GM19372 (cell line): ENCODE results near the gene NDC80.

Source experiments
- ATAC-seq: cut with Tn5 transposase; IDR thresholded peaks from one replicate; pipeline ENCODE4 v1.9.1; 2021; ENCODE audit warnings: mild to moderate bottlenecking, low read depth, moderate library complexity; ENCODE audit not compliant: unreplicated experiment

The NDC80 gene

DNA sequence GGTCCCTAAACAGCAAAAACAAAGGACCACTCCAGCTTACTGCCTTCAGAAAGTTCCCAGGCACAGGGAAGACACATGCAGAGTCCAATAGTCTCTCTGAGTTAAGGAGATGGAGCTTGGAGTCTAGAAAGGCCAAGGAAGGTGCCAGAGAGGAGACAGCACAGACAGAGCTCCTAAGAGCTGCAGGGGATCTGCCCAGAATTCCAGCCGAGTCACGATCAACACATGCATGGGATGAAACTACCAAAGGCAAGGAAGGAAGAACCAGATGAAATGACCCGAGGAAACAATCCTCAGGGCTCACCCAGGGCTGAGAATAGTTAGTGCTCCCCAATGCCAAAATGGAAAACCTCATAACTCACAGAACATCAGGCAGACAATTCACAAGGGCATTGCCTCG is 15.5 kb upstream of the NDC80 start:
- ATAC-seq: no peak

DNA sequence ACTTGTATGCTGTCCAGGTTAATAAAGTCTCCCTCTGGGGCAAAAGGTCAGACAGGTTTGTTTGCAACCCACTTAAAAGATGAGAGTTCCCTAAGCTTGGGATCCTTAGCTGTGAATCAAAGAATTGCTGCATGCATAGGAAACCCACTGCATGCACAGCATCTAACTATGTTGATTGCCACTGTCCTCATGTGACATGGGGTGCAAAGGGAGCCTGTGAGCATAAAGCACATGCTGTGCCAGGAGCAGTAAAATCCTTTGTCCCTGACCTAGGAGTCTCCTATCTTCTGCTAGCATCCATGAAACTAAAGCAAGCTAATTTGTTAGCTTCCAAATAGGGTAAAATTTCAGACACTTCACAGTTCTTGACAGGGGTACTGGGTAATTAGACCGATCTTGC is 13.8 kb upstream of the NDC80 start:
- ATAC-seq: no peak

DNA sequence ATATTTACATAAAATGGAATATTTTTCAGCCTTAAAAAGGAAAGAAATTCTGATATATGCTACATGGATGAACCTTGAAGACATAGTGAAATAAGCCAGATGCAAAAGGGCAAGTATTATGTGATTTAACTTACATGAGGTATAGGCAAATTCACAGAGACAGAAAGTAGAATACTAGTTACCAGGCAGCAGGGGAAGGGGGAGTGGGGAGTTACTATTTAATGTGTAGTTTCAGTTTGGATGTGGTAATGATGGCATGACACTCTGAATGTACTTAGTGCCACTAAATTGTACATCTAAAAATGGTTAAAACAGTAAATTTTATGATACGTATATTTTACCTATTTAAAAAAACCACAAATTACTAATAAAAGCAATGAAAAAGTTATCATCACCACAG is 12.1 kb upstream of the NDC80 start:
- ATAC-seq: no peak

DNA sequence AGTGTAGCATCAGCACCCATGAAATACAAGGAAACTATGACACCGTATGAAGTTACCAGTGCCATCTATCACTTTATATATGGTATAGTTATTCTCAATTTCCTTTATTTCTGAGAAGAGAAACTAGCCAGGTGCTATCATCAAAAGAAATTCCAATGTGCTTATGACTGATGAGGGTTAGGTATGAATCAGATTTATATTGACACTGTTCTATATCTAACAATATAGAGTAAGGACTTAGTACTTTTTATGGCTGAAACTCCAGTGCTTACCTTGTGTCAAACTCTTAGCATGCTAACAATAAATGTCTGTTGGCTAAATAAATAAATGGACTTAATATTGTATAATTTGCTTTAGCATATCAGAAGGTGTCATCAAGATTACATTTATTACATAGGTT is 7.0 kb upstream of the NDC80 start:
- no peak for ATAC-seq

DNA sequence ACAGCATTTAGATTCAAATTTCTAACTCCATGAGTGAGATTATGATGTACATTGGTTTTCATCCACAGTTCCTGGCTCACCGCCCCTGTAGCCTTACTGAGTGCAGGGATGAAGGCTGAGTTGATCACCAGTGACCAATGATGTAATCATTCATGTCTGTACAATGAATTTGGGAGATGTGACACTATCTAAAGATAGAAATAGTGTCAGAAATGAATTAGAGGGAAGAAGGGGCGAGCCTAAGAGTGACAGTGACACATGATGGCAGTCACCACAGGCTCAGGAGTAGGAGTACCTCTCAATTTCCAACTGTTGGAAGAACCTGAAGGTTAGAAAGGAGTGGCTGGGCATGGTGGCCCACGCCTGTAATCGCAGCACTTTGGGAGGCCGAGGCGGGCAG is 3.2 kb upstream of the NDC80 start:
- ATAC-seq: no peak

DNA sequence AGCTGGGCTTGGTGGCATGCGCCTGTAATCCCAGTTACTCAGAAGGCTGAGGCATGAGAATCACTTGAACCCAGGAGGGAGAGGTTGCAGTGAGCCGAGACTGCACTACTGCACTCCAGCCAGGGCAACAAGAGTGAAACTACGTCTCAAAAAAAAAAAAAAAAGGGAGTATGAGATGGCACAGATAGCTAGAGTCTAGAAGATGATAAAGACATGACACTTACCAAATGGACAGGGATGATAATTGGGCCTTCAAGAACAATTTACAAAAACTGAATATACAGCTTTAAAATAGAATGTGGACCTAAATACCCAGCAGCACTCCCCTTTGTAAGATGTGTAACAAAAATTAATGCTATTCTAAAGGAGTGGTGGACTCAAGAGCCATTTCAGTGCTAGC is 2.8 kb upstream of the NDC80 start:
- ATAC-seq: no peak

DNA sequence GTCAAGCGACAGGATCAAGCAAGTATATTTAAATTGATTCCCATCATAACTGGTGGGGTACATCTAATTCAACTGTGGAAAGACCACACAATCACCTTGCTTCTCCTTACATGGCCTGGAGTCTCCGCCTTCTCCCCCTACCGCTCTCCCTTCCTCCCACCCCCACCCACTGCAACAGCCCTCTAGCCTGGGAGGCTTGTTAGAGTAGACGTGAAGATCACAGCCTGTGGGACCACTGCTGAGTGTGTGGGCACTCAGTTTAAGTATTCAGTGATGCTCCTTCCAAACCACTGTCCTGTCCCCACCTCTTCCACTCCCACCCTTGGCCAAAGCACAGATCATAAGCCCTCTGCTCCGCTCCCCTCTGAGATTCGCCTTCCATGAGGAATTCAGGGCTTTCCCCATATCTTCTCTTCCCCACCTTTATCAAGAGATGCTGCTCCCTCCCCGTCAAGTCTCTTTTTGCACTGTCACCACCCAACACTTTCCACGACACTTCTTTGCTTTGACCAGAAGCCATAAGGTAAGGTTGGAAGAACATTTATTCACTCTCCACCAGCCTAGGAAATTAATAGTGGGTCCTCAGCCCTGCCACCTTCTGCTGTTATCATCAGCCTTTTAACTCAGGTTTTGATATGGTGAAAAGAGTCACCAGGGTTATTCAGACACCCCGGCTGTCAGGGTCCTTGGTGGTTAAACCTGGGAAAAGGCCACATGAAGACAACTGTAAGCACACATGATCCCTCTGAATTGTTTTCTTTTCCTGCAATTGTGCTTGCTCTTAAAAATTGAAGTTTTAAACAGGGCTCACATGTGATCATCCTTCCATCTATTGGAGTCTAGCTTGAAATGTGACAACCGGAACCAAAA is 1.8 kb upstream of the NDC80 start:
- ATAC-seq: no peak

DNA sequence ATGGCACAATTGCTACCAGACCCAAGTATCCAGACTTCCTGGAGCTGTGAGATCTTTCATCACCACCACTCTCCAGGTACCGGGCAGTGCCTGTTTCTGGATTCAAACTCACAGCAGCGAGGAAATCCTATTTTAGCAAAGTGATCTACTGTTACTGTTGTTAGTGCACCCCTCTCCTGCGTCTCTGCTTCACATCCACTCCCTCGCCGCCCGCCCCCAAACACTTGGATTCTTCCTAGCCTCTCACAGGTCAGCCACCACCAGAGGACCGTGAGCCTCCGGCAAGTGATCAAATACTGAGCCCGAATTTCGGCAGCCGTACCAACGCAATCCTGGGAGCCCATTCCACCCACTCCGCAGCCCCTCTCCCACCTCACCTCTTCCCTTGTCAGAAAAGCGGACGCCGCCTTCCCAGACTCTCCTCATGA is 571 bp upstream of the NDC80 start:
- peak; percentile 45 for ATAC-seq

DNA sequence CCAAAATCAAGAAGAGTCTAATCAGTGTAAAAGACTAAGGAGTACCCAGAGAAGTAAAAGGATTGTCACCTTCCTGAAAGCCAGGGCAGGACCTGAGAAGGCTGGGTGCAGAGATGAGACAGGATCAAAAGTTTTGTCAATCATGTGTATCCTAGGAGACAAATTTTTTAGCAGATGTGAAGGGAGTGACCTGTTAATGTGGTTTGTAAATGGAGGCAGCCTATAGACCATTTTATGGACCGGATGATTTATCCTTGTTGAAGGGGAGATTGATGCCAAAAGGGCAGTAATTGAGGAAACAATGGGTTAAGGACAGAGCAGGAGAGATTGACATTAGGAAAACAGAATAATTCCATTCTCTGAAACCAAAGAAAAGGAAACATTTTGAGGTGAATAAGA is 813 bp downstream of the NDC80 start:
- ATAC-seq: peak; percentile 7

DNA sequence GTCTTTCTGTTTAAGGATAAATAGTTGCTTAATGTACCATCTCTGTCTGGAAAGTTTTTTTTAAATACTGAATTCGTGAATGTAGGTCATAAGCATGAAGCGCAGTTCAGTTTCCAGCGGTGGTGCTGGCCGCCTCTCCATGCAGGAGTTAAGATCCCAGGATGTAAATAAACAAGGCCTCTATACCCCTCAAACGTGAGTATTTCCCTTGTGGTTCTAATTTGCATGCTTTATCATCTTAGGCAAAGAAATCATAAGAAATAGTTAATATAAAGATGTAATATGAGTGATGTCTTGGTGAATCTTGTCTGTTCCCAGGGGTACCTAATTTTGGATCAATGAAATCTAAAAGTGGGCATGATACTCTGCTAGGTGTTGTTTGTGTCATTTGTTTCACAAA is 1.5 kb downstream of the NDC80 start:
- no peak for ATAC-seq

DNA sequence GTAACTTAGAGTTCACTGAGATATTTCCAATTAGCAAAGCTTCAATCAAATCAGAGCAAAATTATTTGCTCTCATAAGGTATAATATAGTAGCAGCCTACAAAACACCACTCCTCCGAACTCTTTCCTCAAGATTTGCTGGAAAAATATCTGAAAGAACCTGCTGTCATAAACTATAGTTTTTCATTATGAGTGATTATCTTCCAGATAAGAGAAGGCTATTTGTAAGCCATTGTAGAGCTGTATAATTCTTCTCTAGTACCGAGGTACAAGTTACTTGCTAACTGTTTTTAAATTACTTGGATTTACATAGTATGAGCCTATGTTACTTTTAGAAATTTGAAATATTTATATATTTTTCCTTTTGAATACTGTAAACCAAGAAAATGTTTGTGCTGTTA is 2.1 kb downstream of the NDC80 start:
- ATAC-seq: no peak

DNA sequence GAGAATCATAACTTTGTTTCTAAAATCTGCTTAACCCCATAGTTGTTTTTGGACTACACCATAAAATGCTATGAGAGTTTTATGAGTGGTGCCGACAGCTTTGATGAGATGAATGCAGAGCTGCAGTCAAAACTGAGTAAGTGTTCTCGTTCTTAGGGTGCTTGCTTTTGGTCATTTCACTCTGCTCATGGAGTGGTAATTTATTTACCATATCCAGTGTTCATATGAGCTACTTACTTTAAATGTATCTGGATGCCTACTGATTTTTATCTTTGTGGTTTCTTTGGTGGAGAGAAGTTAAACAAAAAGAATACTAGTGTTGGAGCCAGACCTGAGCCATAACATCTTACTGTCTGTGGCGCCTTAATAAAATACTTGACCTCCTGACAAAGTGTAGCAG is 16.4 kb downstream of the NDC80 start:
- ATAC-seq: no peak

DNA sequence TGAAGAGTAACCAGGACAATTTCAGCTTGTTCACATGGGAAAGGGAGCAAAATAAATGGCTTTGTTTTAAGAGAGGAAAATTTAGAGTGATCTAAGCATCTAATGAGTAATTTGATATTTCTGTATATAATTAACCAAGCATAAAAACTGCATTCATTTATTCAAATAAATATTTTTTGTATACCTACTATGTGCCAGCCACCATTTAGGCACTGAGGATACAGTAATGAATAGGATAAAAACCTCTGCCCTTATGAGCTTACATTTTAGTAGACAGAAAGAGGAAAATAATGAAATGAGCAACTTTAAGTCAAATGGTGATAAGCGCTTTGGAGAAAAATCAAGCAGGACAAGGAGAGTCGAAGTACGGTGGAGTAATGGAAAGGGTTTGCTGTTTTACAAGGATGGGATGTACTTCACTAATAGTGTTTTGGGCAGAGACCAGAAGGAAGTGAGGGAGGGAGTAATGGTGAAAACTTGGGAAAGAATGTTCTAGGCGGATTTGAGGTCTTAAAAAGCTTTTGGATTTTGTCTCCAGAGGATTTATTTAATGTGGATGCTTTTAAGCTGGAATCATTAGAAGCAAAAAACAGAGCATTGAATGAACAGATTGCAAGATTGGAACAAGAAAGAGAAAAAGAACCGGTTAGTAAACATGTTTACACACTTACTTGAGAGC is 17.4 kb downstream of the NDC80 start:
- no peak for ATAC-seq

DNA sequence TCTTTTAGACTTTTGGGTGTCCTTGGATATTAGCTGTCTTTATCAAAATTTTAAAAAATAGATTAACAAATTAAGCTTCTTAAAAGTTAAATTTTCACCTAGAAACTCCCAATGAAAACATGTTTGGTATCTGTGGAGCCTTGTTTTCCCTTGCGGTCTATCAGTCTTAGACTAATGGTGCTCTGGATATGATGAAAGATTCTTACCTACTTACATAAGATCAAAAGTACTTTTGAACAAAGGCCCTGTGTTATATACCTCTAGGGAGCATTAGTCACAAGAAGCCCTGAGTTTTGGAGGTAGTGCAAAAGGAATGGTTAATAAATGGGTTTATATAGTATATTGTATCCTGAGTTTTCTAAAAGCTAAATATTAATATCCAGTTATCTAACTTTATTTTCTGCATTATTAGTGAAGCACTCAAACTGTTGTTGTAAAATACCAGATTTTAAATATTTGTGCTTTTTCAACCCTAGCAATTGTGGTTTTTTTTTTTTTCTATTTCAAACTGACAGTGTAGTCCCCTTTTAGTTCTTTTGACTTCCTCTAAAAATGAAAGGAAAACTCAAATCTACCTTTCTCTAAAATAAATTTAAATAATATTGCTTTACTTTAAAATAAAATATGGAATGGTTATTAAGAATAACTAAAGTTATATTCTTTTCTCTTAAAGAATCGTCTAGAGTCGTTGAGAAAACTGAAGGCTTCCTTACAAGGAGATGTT is 18.1 kb downstream of the NDC80 start:
- no peak for ATAC-seq

DNA sequence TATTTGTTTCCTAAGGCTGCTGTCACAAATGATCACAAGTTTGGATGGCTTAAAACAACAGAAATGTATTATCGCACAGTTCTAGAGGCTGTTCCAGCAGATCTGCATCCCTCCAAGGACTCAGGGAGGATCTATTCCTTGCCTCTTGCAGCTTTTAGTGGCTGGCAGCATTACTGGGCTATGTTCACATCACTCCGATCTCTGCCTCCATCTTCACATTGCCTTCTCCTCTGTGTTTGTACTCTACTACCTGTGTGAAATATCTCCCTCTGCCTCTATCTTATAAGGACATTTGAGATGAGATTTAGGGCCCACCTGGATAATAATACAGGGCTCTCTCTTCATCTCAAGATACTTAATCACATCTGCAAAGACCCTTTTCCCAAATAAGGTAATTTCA is 18.9 kb downstream of the NDC80 start:
- no peak for ATAC-seq

DNA sequence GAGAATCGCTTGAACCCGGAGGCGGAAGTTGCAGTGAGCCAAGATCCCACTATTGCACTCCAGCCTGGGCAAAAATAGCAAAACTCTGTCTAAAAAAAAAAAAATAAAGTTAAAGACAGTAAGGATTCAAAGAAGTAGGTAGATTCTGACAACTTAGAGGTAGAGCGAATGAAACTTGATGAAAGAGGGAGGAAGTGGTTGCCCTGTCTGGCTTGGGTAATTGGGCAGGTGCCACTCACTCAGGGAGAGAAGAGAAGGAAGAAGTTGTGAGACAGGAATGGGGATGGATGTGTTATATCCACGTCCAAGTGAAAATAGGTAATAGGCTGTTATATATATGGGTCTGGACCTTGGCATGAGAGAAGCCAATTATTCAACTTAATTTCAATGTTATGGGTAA is 26.3 kb downstream of the NDC80 start:
- no peak for ATAC-seq

DNA sequence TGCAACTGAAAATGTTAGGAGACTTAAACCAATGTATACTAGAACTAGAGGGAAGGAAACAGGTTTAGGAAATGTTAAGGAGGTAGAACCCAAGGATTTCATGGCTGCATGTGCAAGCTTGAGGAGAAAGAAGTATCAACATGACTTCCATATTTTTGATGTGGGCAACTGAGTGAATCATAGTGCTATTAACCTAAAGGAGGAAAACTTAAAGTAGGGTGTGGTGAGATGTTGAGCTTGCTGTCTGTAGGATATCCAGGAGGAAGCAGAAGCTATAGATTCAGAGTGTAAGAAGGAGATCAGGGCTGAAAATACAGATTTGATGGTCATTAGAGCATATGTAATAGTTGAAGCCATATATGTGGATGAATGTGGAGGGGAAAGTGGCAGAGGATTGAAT is 31.5 kb downstream of the NDC80 start:
- ATAC-seq: no peak

DNA sequence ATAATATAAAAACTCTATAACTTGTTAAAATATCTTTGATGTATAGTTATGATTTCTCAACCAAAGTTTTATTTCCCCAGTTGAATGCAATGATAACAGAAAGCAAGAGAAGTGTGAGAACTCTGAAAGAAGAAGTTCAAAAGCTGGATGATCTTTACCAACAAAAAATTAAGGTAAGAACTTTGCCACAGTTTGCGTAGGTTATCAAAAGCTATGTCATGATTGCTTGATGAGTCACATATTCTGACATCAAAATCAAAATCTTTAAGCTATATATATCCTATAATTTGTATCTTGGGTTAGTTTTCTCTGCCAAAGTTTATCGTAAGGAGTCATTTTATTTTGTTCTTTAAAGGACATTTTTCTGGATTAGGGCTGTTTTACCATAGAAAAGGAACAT is 35.0 kb downstream of the NDC80 start:
- no peak for ATAC-seq

DNA sequence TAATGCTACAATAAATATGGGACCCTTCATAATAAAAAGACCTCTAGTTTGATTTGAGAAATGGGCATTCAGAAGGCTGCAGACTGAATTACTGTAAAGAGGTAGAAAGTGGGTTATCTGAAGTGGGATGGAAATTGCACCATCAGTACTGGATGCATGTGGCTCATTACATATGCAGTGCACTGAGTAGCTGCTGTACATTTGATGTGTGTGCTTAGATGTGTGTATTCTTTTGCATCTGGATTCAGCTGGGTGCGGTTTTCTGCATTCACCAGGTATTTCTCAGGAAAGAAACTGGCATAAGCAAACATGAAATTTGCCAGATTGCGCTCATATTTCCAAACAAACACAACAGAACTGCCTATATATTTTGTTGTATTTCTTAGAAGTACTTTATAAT is 38.2 kb downstream of the NDC80 start:
- no peak for ATAC-seq

DNA sequence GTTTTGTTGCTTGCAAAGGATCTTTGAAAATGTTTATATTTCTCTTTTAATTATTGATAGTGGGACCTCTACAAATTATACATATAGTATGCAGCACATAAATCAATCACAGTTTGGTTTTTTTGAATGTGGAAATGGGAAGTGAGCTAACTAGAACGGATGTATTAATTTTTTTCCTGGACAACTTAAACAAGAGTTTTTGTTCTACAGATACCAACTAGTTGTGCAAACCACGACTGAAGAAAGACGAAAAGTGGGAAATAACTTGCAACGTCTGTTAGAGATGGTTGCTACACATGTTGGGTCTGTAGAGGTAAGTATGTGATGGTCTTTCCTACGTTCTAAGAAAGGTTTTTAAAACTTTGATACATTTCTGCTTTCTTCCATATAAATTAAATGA is 39.2 kb downstream of the NDC80 start:
- ATAC-seq: no peak

DNA sequence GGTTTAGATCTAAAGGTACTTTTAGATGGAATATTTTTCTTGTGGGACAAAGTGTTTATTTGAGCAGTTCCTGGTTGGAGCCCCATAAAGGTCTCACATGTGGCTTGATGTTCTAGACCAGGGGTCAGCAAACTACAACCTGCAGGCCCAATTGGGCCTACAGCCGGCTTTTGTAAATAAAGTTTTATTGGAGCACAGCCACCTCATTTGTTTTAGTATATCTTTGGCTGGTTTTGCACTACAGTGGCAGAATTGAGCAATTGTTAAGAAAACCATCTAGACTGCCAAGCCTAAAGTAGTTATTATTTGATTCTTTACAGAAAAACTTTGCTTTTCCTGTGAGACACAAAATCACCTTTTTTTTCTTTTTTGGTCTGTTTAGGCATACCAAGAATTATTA is 41.6 kb downstream of the NDC80 start:
- no peak for ATAC-seq
